ENCODE data around the gene BBS1.
"Not testable (repeated sequence)": the region's sequence is repeated elsewhere in the genome, so short reads cannot be mapped to it uniquely, and the experiment has no call there.

Gene BBS1

DNA sequence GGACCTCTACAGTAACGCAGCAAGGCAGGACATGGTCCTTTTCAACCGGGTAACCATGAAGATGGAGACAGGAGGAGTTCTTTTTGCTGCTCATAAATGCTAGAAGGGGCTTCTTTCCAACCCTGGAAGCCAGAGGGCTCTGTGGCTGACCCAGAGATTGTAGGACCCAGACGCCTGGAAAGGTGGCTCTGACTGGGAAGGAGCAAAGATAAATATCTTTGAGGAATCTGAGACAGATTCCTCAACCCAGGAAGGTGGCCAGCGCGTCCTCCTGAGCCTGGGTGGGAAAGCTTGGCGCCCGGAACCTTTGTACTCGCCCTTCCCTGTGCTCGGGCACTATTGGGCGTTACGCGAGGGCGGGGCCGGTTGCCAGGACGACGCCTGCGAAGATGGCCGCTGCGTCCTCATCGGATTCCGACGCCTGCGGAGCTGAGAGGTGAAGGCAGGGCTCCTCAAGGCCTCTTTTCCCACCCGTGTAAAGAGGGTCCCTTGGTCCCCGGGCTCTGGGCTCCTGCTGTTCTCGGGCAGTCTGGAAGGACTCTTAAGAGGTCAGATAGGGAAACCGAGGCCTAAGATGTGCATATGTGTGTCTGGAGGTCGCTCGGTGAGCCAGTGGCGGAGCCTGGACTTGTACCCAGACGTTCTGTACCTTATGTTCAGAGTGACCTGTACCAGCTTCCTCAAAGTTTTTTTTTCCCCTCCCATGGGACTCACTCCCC is at the start of gene BBS1:
Gene BBS1 (plus strand): TSS at position 365 of the 719 bp plus-strand sequence. CDS start 25 bp downstream, at position 390.
- peak; percentile 81 for DNase-seq (ENCODE audit: low read depth)

DNA sequence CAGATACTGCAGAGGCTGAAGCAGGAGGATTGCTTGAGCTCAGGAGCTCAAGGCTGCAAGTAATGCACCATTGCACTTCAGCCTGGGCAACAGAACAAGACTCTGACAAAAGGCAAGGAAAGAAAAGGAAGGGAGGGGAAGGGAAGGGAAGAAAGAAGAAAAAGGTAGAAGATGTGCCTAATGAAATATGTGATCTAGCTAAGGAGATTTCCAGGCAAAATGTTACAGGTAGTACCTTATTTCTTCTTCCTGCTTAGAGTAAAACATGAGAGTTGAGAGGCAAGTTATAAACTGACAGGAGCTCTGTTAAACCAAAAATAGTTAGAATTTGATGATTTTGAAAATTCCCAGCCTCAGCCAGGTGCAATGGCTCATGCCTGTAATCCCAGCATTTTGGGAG is 48.4 kb upstream of the BBS1 start:
- DNase-seq (ENCODE audit: low read depth): no peak

DNA sequence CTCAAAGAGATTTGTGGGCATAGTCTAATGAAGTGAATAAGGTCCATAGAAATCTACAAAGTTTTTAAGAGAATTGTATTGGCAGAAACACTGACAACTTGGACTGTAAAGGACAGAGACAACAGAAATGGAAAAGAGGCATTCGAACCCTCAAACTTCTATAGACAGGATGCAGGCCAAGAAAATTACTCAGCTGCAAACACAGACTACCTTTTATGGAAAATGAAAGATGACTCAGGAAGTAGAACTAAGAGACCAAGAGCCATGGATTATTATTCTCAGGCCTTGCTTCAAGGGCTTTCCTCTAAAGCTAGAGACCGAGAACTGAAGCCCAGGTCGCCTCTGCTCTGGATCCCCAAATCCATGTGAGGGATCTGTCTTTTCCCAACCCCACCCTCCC is 47.5 kb upstream of the BBS1 start:
- DNase-seq (ENCODE audit: low read depth): no peak

DNA sequence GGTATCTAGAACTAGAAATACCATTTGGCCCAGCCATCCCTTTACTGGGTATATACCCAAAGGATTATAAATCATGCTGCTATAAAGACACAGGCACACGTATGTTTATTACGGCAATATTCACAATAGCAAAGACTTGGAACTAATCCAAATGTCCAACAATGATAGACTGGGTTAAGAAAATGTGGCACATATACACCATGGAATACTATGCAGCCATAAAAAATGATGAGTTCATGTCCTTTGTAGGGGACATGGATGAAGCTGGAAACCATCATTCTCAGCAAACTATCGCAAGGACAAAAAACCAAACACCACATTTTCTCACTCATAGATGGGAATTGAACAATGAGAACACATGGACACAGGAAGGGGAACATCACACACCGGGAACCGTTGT is 46.3 kb upstream of the BBS1 start:
- not testable (repeated sequence) for DNase-seq (ENCODE audit: low read depth)

DNA sequence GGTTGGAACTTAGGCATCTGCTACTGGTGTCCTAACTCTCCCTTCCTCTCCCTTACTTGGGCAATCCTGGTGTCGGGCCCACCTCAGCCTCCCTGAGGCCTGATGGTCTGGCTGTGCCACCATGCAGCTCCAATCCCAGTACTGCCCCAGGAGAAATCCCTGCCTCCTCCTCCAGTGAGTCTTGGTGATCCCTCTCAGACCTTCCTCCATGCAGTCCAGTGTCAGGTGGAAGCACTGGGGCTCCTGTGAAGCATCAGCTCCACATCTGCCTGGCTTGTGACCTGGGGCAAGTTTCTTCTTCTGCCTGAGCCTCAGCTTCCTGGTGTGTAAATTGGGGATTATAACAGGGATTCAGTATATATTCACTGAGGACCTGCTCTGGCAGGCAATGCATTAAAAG is 45.5 kb upstream of the BBS1 start:
- DNase-seq (ENCODE audit: low read depth): no peak

DNA sequence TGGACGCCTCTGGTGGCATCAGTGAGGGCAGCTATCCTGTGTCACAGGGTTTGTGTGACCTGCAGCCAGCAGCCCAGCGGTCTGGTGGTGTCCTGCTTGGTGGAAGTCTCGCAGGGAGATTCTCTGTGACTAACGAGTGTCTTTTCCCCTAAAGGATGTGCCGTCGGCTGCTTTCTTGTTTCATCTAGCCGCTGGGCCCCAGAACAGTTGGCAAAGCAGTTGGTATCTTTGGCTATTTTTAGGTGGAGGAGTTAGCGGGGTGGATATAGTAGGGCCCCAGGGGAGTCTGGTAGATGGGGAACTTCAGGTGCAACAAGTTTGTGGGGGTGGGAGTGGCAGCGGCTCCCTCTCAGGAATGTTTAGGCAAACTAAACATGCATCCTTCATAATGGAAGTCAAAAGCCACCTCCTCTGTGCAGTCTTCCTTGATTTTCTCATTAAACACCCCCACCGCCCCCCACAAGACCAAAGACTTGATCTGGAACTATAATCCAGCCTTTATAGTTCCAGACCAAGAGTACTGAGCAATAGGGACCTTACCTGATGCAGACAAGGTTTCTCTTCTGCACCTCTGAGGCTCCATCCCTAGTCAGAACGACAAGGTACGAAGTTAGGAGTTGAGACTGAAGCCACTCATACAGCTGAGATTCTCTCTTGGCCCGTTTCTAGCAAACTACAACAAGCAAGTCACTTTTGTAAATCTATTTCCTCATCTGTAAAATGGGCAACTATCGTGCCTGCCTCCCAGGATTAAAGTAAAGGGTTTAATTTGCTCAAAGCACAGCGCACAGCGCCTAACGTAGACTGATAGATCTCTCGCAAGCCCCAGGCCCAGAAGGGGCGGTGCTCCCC is 44.8 kb upstream of the BBS1 start:
- DNase-seq (ENCODE audit: low read depth): no peak

DNA sequence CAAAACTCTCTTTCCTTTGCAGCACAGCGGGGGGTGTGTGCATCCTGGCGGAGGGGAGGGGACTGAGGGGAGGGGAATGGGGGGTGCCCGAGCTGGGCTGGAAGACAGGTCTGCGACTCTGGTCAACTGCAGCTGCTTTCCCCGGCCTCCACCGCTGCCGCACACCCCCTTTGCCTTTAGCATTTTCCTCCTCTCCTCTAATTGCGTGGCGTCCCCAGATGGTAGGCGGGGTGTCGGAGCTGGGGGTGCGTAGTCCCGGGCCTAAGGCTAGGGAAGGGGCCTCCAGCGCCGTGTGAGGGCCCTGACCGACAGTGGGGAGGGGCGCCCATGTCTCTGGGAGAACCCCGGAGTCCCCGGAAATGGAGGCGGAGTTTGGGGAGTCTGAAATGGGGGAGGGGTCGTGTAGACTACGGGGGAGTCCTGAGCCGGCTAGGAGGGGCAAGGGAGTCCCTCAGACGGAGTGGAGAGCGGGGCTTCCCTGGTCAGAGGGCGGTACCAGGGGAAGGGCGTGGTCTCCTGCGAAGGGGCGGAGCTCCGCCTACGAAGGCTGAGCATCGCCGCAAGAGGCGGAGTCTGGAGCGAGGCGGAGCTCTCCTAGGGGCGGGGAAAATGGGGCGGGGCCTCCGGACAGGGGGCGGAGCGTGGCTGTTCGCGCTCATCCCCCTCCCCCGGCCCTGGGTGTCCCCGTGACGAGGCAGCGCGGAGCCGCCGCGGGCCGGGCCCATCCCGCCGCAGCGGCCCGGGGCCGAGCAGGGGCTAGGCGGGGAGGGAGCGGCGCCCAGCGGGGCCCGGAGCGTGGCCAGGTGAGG is 44.0 kb upstream of the BBS1 start, which contains the start of gene PELI3:
Gene PELI3 (plus strand): TSS at position 681 of the 809 bp plus-strand sequence. CDS start 1,224 bp downstream, outside the sequence.
- peak; percentile 92 for DNase-seq (ENCODE audit: low read depth)

DNA sequence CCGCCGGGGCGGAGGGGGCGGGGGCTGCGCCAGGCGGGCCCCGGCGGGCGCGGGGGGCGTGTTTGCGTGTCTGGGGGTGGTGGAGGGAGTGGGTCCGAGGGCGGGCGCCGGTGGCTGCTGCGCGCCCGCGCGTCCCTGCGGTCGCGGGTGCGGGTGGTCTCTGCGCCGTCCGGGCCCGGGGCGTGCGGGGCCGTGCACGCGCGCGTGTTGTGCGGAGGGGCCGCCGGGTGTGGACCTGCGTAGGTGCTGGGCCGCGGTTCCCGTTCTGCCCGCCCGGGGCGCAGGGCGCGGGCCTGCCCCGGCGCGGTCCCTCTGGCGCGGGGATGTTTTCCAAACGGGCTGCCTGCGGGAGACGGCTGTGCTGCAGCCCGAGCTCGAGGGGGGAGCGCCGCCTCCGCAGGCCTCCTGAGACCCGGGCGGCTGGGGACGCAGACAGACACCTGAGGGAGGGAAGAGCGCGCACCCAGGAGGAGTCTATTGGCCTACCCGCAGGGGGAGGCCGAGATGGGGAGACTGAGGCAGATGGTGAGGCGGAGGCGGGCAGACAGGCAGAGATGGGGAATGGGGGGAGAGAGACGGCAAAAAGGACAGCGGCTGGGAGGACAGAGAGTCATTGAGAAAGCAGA is 43.3 kb upstream of the BBS1 start:
- DNase-seq (ENCODE audit: low read depth): peak; percentile 53

DNA sequence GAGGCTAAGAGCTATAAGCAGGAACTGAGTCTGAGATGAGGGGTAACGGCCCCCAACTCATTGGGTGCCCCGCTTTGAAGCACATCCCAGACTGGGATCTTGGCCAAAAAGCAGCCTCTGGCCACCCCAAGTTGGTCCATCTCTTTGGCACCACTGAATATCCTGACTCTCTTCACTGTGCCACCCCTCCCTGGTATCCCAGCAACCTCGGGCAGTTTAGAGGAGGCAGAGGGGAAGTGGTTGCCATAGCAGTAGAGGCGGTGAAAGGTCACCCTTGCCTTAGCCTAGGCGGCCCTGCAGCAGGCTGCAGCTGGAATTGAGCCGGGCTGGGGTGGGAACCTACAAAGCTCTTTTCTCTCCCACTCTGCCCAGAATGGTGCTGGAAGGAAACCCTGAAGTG is 42.7 kb upstream of the BBS1 start:
- peak; percentile 29 for DNase-seq (ENCODE audit: low read depth)

DNA sequence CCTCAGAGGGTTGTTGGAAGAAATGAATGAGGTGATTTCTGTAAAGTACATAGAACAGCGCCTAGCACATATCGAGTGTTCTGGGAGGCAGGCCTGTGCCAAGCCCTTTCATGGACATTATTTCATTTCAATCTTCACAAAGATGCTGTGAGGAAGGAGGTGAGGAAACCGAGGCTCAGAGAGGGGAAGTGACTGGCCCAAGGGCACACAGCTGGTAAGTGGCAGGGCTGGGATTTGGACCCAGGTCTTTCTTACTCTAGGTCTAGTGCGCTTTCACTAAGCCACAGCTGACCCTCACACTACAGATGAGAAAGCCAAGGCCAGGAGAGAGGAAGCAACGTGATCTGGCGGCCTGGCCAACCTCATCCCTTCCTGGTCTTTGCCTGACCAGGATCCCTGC is 41.7 kb upstream of the BBS1 start:
- no peak for DNase-seq (ENCODE audit: low read depth)

DNA sequence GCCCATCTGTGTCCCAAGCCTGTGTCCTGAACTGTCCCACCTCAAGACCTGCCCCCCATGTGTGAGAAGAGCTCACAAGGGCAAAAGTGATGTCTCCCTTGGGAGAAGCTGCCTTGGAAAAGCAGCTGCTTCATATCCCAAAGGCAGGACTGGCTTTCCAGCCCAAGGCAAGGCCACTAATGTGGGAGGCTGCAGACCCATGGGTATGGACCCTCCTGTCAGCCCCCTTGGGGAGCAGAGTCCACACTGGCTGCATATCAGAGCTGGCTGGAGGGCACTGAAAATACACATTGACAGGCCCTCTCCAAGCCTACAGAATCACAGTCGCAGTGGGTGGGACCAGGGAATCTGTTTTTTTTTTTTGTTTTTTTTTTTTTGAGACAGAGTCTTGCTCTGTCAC is 41.0 kb upstream of the BBS1 start:
- DNase-seq (ENCODE audit: low read depth): no peak

DNA sequence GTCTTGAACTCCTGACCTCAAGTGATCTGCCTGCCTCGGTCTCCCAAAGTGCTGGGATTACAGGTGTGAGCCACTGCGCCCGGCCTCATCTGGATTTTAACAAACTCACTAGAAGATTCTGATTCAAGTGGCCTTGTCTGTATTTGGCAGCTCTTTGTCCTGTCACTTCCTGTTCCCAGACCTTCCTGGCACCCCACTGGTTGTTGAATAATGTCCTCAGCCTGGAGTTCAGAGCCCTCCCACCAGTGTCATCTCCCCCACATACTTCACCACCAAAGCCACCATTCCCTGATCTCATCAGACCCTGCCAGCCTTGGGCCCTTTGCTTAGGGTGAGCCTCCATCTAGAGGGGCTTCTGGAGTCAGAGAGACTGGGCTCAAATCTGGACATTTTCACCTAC is 40.4 kb upstream of the BBS1 start:
- peak; percentile 28 for DNase-seq (ENCODE audit: low read depth)

DNA sequence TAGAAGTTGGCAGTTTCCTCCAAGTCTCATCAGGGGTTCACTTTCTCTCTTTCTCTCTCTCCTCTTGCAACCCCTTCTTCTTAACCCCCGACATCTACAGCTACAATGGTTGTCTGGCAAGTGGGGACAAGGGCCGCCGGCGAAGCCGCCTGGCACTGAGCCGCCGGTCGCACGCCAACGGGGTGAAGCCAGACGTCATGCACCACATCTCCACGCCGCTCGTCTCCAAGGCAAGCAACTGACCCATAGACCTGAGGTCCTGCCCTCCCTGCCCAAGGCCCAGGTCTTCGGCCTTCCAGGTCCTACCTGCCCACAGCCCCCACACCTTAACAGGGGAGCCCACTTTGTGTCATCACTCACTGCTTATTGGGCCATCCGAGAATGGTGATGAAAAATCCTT is 39.3 kb upstream of the BBS1 start:
- no peak for DNase-seq (ENCODE audit: low read depth)

DNA sequence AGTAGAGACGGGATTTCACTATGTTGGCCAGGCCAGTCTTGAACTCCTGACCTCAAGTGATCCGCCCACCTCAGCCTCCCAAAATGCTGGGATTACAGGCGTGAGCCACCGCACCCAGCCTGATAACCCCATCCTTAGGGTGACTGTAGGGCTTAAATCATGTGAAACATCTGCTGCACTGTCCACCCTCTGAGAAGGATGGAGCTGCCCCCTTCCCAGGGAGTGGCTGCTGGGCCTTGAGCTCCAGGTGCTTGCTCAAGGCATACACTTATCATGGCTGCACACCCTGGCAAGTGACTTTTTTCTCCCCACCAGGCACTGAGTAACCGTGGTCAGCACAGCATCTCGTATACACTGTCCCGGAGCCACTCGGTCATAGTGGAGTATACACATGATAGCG is 38.4 kb upstream of the BBS1 start:
- no peak for DNase-seq (ENCODE audit: low read depth)

DNA sequence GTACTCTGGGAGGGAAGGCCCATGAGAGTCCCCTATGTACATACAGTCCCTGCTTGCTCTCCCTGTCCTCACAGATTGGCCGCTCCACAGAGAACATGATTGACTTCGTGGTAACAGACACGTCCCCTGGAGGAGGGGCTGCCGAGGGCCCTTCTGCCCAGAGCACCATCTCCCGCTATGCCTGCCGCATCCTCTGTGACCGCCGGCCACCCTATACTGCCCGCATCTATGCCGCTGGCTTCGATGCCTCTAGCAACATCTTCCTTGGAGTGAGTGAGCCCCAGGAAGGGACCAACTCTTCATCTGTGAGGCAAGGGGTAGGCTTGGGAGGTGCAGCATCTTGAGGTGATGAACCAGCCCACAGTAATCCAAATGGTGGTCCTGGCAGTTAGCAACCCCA is 37.3 kb upstream of the BBS1 start:
- no peak for DNase-seq (ENCODE audit: low read depth)

DNA sequence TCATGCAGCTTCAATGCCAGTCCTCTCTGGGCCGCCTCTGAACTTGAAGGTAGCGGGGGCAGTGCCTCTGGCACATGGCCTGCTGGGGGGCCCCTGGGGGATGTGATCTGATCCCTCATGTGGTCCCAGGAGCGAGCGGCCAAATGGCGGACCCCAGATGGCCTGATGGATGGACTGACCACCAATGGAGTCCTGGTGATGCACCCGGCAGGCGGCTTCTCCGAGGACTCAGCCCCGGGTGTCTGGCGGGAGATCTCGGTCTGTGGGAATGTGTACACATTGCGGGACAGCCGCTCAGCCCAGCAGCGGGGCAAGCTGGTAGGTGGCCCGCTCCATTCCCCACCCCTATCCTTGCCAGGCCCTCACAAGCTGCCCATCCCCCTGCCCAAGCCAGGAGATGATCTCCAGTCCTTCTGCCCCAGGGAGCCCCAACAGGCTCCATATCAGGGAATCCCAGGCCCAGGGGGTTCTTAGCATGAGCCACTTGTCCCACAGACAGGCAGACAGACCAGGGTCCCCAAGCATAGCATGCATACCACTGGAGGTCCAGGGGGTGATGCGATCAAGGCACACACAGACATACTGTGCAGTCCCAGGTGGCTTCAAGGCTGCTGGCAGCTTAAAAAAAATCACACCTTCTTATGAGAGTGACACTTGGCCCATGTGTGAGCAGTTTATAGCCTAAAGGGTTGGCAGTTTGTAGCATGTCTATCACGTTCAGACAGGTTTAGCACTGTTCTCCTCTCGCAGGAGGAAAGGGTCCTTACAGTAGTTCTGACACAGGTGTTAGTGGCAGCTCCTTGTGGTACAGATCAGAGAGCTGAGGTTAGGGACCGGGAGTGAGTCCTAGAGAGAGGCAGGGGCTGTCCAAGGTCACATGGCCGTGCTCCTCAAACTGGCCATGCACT is 36.6 kb upstream of the BBS1 start:
- DNase-seq (ENCODE audit: low read depth): no peak

DNA sequence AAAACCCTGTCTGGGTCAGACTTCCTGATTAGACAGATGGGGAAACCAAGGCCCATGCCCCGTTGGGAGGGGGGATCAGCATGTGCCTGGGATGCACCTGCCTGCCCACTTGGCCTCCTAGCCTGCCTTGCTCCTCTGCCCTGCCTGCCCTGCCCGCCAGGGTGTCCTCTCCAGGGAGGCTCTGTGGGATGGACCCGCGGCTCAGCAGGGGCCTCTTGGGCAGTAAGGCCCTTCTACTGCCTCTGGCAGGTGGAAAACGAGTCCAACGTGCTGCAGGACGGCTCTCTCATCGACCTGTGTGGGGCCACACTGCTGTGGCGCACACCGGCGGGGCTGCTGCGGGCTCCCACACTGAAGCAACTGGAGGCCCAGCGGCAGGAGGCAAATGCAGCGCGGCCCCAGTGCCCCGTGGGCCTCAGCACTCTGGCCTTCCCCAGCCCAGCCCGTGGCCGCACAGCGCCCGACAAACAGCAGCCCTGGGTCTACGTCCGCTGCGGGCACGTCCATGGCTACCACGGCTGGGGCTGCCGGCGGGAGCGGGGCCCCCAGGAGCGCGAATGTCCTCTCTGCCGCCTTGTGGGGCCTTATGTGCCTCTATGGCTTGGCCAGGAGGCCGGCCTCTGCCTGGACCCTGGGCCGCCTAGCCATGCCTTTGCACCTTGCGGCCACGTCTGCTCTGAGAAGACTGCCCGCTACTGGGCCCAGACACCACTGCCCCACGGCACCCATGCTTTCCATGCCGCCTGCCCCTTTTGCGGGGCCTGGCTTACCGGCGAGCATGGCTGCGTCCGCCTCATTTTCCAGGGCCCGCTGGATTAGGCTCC is 34.9 kb upstream of the BBS1 start:
- DNase-seq (ENCODE audit: low read depth): no peak

DNA sequence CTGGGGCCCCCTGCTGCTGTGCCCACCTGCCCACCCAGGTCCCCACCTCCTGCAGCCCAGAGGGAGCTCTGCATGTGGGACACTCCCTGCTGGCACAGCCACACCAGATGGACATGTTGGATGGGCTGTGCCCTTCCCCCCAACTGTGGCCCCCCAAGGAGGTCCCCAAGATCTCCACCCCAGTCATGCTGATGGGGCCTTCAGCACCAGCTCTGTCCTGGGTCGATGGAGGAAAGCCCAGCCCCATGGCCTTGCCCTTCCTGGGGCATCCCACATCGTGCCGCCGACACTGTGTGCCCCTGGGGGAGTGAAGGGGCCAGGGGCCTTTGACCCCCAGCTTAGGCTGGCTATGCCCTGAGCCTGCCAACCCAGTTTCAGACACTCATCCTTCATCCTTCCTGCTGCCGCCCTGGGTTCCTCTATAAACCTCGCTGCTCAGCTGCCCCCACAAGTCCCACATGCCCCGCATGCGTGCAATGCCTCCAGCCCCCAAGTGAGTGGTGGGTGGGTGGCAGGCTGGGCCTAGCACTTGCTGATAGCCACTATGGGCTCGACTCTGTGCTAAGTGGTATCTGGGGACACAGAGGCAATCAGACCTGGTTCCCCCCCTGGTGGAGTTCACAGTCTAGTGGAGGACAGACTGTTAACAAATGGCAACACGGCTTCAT is 34.1 kb upstream of the BBS1 start:
- no peak for DNase-seq (ENCODE audit: low read depth)

DNA sequence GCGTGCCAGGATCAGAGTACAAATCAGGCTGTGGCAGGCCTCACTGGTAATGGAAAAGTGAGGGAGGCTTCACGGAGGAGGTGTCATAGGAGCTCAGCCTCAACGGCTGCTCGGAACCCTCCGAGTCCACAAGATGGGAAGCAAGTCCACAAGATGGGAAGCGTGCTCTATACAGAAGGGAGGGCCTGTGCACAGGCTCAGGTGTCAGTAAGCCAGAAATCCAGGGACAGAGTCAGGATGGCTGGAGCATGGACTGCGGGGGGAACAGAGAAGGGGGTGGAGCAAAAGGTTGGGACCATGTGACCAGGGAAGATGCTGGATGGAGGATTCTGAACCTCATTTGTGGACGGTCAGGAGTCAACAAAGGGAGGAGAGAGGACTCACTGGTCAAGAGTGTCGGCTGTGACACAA is 33.6 kb upstream of the BBS1 start:
- no peak for DNase-seq (ENCODE audit: low read depth)
